NCI-H1436 (cell line): ENCODE measurements around the gene ARID4A.
"Not testable (repeated sequence)": the region's sequence is repeated elsewhere in the genome, so short reads cannot be mapped to it uniquely, and the experiment has no call there.

ENCODE experiments used
- DNase-seq: peaks from one replicate; lab custom pipeline; 2025; lab: John Stamatoyannopoulos, UW

ARID4A gene

DNA sequence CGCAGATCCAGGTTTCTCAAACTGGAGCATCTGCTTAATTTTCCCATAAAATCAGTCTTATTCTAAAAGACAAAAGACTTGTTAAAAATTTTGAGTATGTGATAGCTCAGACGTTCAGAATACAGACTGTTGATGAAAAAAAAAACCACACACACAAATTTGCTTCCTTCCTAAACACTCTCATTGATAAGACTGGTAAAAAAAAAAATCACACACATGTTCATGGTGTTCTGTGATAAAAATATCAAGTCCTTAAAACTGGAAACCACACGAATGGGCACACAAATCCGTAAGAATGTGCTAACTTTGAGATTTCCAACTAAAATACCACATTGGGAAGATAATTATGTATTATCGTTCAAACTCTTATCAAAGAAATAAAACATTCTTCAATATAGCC, 6.7 kb upstream of the ARID4A start:
- DNase-seq: no peak

GRCh38 chr14:58292187-58292586, 6.2 kb upstream of the ARID4A start:
- DNase-seq: no peak

- no peak for DNase-seq
These were observed 4.2 kb upstream of the ARID4A start for GRCh38 chr14:58294201-58294600.

DNA sequence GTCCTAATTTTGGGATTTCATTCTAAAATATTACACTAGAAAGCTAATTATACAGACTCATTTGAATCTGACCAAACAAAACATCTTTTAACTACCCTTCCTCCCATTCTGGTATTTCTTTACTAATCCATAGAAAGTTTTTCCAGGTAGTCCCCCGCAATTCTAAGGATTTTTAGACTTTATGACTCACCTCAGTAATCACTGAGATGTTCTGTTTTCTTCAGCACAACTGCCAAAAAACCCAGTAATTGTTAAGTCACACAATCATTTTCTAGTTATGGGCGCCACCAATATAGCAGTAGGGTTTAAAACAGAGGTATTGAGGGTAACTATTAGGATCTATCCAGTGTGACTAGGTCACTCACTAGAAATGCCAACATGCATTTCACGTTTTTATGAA, 1.6 kb upstream of the ARID4A start:
- DNase-seq: no peak

GRCh38 chr14:58297412-58297761, 968 bp upstream of the ARID4A start:
- no peak for DNase-seq

- DNase-seq: peak; percentile 99
These were observed 436 bp upstream of the ARID4A start for GRCh38 chr14:58297762-58298476.

- no peak for DNase-seq
These were observed 1.3 kb downstream of the ARID4A start for GRCh38 chr14:58299401-58300330.

DNA sequence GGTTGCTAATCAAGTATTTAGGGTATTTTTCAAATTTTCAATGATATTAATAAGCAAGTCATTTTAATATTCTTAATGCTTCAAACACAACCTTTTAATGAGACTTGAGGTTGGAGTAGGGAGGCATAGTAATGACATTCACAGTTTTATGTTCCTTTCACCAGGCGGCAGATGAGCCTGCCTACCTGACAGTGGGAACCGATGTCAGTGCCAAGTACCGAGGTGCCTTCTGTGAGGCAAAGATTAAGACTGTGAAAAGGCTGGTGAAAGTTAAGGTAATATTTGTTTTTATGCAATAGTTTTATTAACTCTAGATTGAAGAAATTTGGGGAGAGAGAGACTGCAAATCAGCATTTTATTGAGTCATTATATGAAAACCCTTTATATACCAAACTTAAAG, 3.1 kb downstream of the ARID4A start:
- DNase-seq: no peak

DNA sequence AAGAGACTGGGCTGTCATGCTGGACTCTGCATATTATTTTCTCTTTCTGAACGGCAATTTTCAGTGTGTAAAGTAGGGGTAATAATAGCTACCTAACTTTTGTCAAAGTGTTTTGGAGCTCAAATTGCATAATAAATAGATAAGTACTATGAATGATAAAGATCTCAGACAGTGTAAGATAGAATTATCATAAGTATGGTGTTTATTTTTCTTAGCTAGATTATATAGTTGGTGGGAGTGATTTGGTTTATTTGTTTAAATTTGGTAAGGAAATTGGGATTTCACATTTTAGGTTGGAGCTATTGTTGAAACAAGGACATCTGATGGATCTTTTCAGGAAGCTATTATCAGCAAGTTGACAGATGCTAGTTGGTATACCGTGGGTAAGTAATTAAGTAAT, 7.4 kb downstream of the ARID4A start:
- DNase-seq: no peak

- no peak for DNase-seq
These were observed 9.4 kb downstream of the ARID4A start for GRCh38 chr14:58307597-58308316.

- no peak for DNase-seq
These were observed 10.7 kb downstream of the ARID4A start for GRCh38 chr14:58309086-58309485.

- DNase-seq: no peak
These were observed 15.3 kb downstream of the ARID4A start for GRCh38 chr14:58313699-58314098.

GRCh38 chr14:58315606-58316005, 17.3 kb downstream of the ARID4A start:
- DNase-seq: no peak

- no peak for DNase-seq
These were observed 28.7 kb downstream of the ARID4A start for GRCh38 chr14:58327019-58327418.

DNA sequence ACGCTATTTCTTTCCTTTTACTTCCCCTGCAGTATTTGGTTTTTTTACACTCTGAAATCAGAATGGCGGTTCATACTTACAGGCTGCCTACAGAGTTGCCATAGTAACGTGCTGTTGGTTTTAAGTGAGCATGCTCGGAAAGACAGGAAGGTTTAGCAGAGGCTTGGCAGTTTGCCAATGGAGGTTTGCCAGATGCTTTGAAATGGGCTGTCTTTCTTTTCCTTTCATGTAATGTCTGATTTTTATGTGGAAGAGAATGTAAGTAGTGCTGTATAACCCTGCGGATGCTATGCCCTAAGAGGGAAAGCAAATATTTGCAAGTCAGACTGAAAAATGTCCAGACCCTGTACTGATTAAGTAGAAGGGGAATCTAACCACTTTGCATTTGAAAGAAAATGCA, 32.8 kb downstream of the ARID4A start:
- DNase-seq: peak; percentile 97

- no peak for DNase-seq
These were observed 34.2 kb downstream of the ARID4A start for GRCh38 chr14:58332561-58332960.

- not testable (repeated sequence) for DNase-seq
These were observed 41.3 kb downstream of the ARID4A start for GRCh38 chr14:58339666-58340065.

DNA sequence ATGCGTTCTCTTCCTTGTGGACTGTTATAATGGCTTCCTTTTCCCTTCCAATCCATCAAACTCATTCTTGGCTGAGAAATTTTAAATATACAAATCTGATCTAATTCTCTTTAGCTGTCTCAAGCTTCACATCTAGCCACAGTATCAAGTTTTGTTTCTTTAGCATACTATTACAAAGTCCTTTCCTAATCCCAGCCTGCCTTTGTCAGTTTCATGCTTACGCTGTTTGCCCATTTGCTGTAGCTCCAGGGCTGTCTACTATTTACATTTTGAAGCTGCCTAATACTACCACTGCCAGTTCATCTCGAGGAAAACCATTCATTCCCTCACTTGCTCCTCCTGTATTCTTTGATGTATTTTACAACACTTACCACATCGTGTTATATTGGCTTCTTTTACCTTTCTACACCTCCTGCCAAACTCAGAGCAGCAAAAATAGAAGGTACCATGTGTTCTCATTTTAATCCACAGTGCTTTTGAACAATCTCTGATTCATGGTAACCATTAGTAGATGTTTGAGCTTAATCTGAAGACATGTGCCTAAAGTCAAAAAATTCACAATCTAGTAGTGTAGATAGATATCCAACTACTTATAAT, 42.9 kb downstream of the ARID4A start:
- DNase-seq: no peak

- DNase-seq: not testable (repeated sequence)
These were observed 45.2 kb downstream of the ARID4A start for GRCh38 chr14:58343535-58343934.

DNA sequence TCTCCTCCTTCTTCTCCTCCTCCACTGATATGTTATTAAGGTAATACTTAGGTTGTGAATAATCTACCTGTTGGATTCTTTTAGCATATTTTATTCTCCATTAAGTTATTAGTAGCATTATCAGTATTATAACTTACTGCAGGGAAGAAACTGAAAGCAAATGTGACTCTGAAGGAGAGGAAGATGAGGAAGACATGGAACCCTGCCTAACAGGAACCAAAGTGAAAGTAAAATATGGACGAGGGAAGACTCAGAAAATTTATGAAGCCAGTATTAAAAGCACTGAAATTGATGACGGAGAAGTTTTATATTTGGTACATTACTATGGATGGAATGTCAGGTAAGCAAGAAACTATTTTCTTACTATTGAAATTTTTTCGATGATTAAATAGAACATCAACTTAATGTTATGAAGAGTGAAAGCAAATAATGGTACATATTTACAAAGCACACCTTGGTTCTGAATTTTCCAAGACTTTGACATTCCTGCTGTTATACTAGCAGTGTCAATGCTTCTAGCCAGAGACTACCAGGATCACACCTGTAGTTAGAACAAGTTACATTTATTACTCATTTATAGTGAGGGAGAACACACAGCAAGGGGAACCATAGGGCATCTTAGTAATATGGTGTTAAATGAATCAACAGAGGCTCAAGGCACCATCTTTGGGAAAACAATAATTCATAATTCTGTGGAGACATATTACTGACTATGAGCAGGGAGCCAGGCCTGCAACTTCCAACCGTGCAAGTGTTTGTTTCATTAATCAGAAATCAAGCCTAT, 55.4 kb downstream of the ARID4A start:
- no peak for DNase-seq

DNA sequence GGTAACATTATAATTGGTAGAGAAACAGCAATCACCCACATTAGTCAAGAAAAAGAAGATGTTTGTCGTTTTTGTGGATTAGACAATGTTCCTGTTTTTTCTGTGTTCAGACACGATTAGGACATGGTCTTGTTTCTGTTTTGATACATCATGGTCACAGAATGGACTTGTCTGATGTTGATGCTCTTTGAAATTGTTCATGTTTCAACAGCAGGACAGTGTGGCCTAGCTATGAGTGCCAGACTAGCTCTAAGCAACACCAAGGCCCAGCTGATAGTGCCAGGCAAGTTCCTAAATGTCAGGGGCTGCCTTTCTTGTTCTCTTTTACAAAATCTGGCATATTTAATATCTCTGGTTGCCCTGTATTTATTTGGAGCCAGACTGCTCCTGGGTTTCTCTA, 56.5 kb downstream of the ARID4A start:
- no peak for DNase-seq

GRCh38 chr14:58356268-58356667, 57.9 kb downstream of the ARID4A start:
- DNase-seq: no peak
